Gastrocnemius medialis (tissue), 4 donors: ENCODE data around the gene PEX6. TPM values are rescaled to one million over a fixed set of nuclear protein-coding genes. Genes with fewer than 3 reads are reported as not detected.

ENCODE experiments used
- ATAC-seq, 2 donors: fragments of 150-250 bp; one replicate each; pipeline ENCODE4 v1.9.1; 2016
- DNase-seq, 2 donors: peaks; one replicate each; pipeline ENCODE4 v3.0.0-alpha.2; 2019
- H3K27ac ChIP-seq, 4 donors: fragments of 200-600 bp; sonication (generic); 1 replicate in 1 of 4; 2 replicates in 3 of 4; pipeline ENCODE4 v1.5.1; 2016 to 2018; ENCODE audit warnings: mild to moderate bottlenecking in 2 of 4, moderate library complexity in 1 of 4
- H3K27me3 ChIP-seq, 3 donors: fragments of 200-600 bp; sonication (generic) in 2 of 3; 1 replicate in 1 of 3; 2 replicates in 2 of 3; pipeline versions ENCODE4 v1.5.1 to v1.6.0; 2016 to 2019; ENCODE audit warnings: mild to moderate bottlenecking in 1 of 3, moderate library complexity in 1 of 3
- H3K36me3 ChIP-seq, 2 donors: fragments of 200-600 bp; sonication (generic) in 1 of 2; one replicate each; pipeline ENCODE4 v1.5.1; 2017 to 2018
- H3K4me1 ChIP-seq, 2 donors: fragments of 200-600 bp; sonication (generic) in 1 of 2; one replicate each; pipeline ENCODE4 v1.5.1; 2016 to 2017; ENCODE audit warnings: mild to moderate bottlenecking in 2 of 2
- H3K4me3 ChIP-seq, 4 donors: fragments of 200-600 bp; sonication (generic) in 3 of 4; 1 replicate in 1 of 4; 2 replicates in 3 of 4; pipeline ENCODE4 v1.5.1; 2016 to 2019; ENCODE audit warnings: mild to moderate bottlenecking in 2 of 4
- H3K9me3 ChIP-seq, 3 donors: fragments of 200-600 bp; sonication (generic) in 2 of 3; 1 replicate in 1 of 3; 2 replicates in 2 of 3; pipeline ENCODE4 v1.5.1; 2016 to 2019
- POLR2A ChIP-seq, 2 donors: fragments of 450-650 bp; IDR thresholded peaks; one replicate each; pipeline ENCODE4 v1.6.1; 2017; ENCODE audit warnings: antibody characterized with exemption in 2 of 2, mild to moderate bottlenecking in 2 of 2, moderate library complexity in 2 of 2
- in situ Hi-C, 4 donors: fragments of 200-750 bp; cut with MboI; loops; one replicate each; pipeline versions ENCODE4 v1.15.0 to v1.8.0; 2017; ENCODE audit warnings: low sequenced_read_pairs in 4 of 4
- intact Hi-C: fragments of 100-400 bp; cut with DNase I; formaldehyde crosslinking; loops from one replicate; pipeline ENCODE4 v1.15.1; 2023; ENCODE audit warnings: low total_unique reads
- total RNA-seq, 4 donors: library from RNA; depleted of rRNA; stranded (reverse); fragments of >200 nt; gene quantifications; one replicate each; pipeline versions ENCODE4 v1.1.0 to v1.2.3, GENCODE V29; 2016
- TF ChIP-seq, protein P1 (sequence below), 5 experiments: fragments of 450-650 bp in 3 of 5; fragments of 200-600 bp in 2 of 5; sonication (generic) in 2 of 5; IDR thresholded peaks in 4 of 5; conservative IDR thresholded peaks in 1 of 5; 1 replicate in 4 of 5; 2 replicates in 1 of 5; pipeline ENCODE4 v1.5.1; 2016 to 2019; ENCODE audit warnings: antibody characterized with exemption in 5 of 5, mild to moderate bottlenecking in 3 of 5, moderate library complexity in 3 of 5

Gene PEX6
- total RNA-seq, 4 donors from 2014 or later: 7.4 to 45.1 (median 12.6) TPM

DNA sequence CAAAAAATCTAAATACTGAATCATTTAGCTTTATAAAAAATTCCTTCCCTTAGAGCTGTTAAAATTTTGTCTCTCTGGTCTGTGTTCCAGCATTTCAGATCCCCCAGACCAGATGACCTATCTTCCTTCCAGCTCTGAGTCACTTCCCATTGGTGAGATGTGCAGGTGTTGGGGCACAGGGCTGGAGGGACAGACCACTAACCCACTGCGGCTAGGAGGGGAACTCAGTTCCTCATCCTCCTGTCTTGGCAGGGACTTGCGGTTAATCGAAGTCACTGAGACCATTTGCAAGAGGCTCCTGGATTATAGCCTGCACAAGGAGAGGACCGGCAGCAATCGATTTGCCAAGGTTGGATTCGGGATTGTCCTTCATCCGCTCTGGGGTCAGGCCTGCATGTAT is 43.7 kb downstream of the PEX6 start:
- ATAC-seq (no peak), DNase-seq (no peak)
- H3K27ac ChIP-seq: no peak overlapping the region
- TF ChIP-seq, protein P1, sequence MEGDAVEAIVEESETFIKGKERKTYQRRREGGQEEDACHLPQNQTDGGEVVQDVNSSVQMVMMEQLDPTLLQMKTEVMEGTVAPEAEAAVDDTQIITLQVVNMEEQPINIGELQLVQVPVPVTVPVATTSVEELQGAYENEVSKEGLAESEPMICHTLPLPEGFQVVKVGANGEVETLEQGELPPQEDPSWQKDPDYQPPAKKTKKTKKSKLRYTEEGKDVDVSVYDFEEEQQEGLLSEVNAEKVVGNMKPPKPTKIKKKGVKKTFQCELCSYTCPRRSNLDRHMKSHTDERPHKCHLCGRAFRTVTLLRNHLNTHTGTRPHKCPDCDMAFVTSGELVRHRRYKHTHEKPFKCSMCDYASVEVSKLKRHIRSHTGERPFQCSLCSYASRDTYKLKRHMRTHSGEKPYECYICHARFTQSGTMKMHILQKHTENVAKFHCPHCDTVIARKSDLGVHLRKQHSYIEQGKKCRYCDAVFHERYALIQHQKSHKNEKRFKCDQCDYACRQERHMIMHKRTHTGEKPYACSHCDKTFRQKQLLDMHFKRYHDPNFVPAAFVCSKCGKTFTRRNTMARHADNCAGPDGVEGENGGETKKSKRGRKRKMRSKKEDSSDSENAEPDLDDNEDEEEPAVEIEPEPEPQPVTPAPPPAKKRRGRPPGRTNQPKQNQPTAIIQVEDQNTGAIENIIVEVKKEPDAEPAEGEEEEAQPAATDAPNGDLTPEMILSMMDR (IDR thresholded peaks at IDR 0.05 in 4 of 5, conservative IDR thresholded peaks at IDR 0.05 in 1 of 5): no peak
- TF ChIP-seq POLR2A (IDR thresholded peaks at IDR 0.05): no peak
- intact Hi-C loops (no loop called here), in situ Hi-C loops (no loop called here)
- peaks cover 6 to 7% of the 10 kb centered on the region in 2 donors for H3K4me1 ChIP-seq
- peaks cover 0 to 24% of the 10 kb centered on the region in 2 donors for H3K36me3 ChIP-seq
- H3K27me3 ChIP-seq: no peaks in the 10 kb centered on the region
- H3K4me3 ChIP-seq: no peak overlapping the region
- H3K9me3 ChIP-seq: no peaks in the 10 kb centered on the region

GRCh38 chr6:42933205-42933604 is 45.8 kb downstream of the PEX6 start:
- Histone ChIP-seq H3K4me3 (no peak overlapping the region), H3K4me1 (peaks cover 17 to 18% of the 10 kb centered on the region in 2 donors), H3K9me3 (no peaks in the 10 kb centered on the region), H3K27me3 (no peaks in the 10 kb centered on the region), H3K27ac (no peak overlapping the region), H3K36me3 (peaks cover 0 to 24% of the 10 kb centered on the region in 2 donors)
- TF ChIP-seq, protein P1 (IDR thresholded peaks at IDR 0.05 in 4 of 5, conservative IDR thresholded peaks at IDR 0.05 in 1 of 5): no peak
- TF ChIP-seq POLR2A (IDR thresholded peaks at IDR 0.05): no peak
- no peak for DNase-seq
- in situ Hi-C loops (no loop called here), intact Hi-C loops (no loop called here)
- no peak for ATAC-seq

DNA sequence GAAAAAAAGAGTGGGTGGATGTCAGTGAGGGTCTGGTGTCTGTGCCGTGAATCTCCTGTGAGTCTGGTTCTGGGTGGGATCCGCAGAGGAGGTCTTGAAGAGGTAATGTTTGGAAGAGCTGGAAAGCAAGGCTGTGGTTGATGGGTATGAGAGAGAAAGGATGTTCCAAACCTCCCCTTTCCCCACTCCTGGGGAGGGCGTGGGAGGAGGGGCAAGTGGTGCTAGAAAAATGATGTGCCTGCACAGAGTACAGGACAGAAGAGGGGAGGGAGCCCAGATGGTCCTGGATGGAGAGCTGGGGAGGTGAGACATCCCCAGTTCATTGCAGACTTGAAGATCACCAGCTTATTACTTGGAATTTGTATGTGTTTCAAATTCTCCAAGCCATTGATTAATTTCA is 46.6 kb downstream of the PEX6 start:
- Histone ChIP-seq H3K27ac (no peak overlapping the region), H3K4me3 (no peak overlapping the region), H3K27me3 (no peaks in the 10 kb centered on the region), H3K4me1 (peaks cover 17 to 19% of the 10 kb centered on the region in 2 donors), H3K36me3 (peaks cover 0 to 20% of the 10 kb centered on the region in 2 donors), H3K9me3 (no peaks in the 10 kb centered on the region)
- no peak for ATAC-seq
- in situ Hi-C loops (no loop called here), intact Hi-C loops (no loop called here)
- no peak for TF ChIP-seq POLR2A (IDR thresholded peaks at IDR 0.05)
- TF ChIP-seq, protein P1 (IDR thresholded peaks at IDR 0.05 in 4 of 5, conservative IDR thresholded peaks at IDR 0.05 in 1 of 5): no peak
- no peak for DNase-seq

- H3K4me1 ChIP-seq: peaks cover 17 to 19% of the 10 kb centered on the region in 2 donors
- no peak for DNase-seq
- ATAC-seq: no peak
- peaks cover 0 to 10% of the 10 kb centered on the region in 2 donors for H3K36me3 ChIP-seq
- peak overlapping the region; percentile 79 to 94 (median 88) for H3K27ac ChIP-seq
- H3K27me3 ChIP-seq: no peaks in the 10 kb centered on the region
- in situ Hi-C loops (no loop called here), intact Hi-C loops (loop anchor here (2.0 kb wide), 1 partner anchor 55 kb away; the partner anchor contains the start of gene PPP2R5D)
- TF ChIP-seq, protein P1 (IDR thresholded peaks at IDR 0.05 in 4 of 5, conservative IDR thresholded peaks at IDR 0.05 in 1 of 5): no peak
- no peak for TF ChIP-seq POLR2A (IDR thresholded peaks at IDR 0.05)
- H3K4me3 ChIP-seq: peak overlapping the region; percentile 74 to 93 (median 82)
- no peaks in the 10 kb centered on the region for H3K9me3 ChIP-seq
Measured at GRCh38 chr6:42929821-42930360, 49.1 kb downstream of the PEX6 start.
